MCF 10A (cell line): ENCODE data around the gene COX7A2L. TPM values are rescaled to one million over a fixed set of nuclear protein-coding genes. Genes with fewer than 3 reads are reported as not detected.

Experiments
- BruUV-seq: library from RNA; stranded (reverse); fragments of 400-500 nt; replicated peaks from 2 replicates; lab custom pipeline; 2021; lab: Mats Ljungman, UMichigan
- CTCF ChIA-PET: fragments of 300-600 bp; sonication (Branson Sonifier 250); formaldehyde crosslinking; extraction: SDS; loops from one replicate; lab custom pipeline; 2021; ENCODE audit warnings: antibody characterized with exemption, inconsistent platforms; lab: Yijun Ruan, JAX
- POLR2A ChIA-PET: fragments of 300-600, 350-650 bp; sonication (Branson Sonifier 250); formaldehyde crosslinking; extraction: SDS; loops from one replicate; lab custom pipeline; 2020; ENCODE audit warnings: antibody characterized with exemption, inconsistent platforms; lab: Yijun Ruan, JAX
- DNase-seq: peaks from one replicate; pipeline ENCODE4 v3.0.0-alpha.2; 2018; ENCODE audit not compliant: unreplicated experiment
- H3K27ac Mint-ChIP-seq: one replicate; pipeline ENCODE4 v1.8.0; 2022; ENCODE audit warnings: mild to moderate bottlenecking, low read depth, mixed read lengths; ENCODE audit not compliant: unreplicated experiment
- H3K27me3 Mint-ChIP-seq: one replicate; pipeline ENCODE4 v1.8.0; 2022; ENCODE audit warnings: mixed read lengths; ENCODE audit not compliant: insufficient read depth, unreplicated experiment
- H3K36me3 Mint-ChIP-seq: one replicate; pipeline ENCODE4 v1.8.0; 2022; ENCODE audit warnings: mild to moderate bottlenecking, moderate library complexity, mixed read lengths; ENCODE audit not compliant: insufficient read depth, unreplicated experiment
- H3K4me1 Mint-ChIP-seq: one replicate; pipeline ENCODE4 v1.8.0; 2022; ENCODE audit warnings: mixed read lengths; ENCODE audit not compliant: insufficient read depth, unreplicated experiment
- H3K4me3 Mint-ChIP-seq: one replicate; pipeline ENCODE4 v1.8.0; 2022; ENCODE audit warnings: mild to moderate bottlenecking, moderate library complexity, mixed read lengths; ENCODE audit not compliant: unreplicated experiment
- H3K9me3 Mint-ChIP-seq: one replicate; pipeline ENCODE4 v1.8.0; 2022; ENCODE audit warnings: mixed read lengths; ENCODE audit not compliant: unreplicated experiment
- CTCF ChIP-seq: fragments of 200-600 bp; IDR thresholded peaks from one replicate; pipeline ENCODE4 v1.8.0; 2022; ENCODE audit warnings: antibody characterized with exemption, mild to moderate bottlenecking; ENCODE audit not compliant: unreplicated experiment
- intact Hi-C: fragments of 100-400 bp; cut with micrococcal nuclease; formaldehyde crosslinking; loops from 2 replicates; pipeline ENCODE4 v1.14.1; 2022
- total RNA-seq: library from RNA; stranded (reverse); gene quantifications from 2 replicates; pipeline ENCODE4 v1.2.3, GENCODE V29; 2022

Gene COX7A2L
- total RNA-seq, 1 experiment from 2014 or later, result 190 TPM

GRCh38 chr2:42359304-42359964 is 1.6 kb downstream of the COX7A2L start:
- no peak for TF ChIP-seq CTCF
- H3K27me3 Mint-ChIP-seq, result no peaks in the 10 kb centered on the region
- H3K9me3 Mint-ChIP-seq, result no peaks in the 10 kb centered on the region
- POLR2A ChIA-PET, result interaction anchor here (0.6 to 5.8 kb wide), 16 partner anchors 9 to 1284 kb away, joined by 3 to 59 read pairs (median 4); no protein-coding TSS in a partner anchor
- DNase-seq, result no peak
- peak overlapping the region; percentile 79 for H3K4me3 Mint-ChIP-seq
- H3K4me1 Mint-ChIP-seq, result peaks cover 34% of the 10 kb centered on the region
- H3K27ac Mint-ChIP-seq, result peak overlapping the region; percentile 86
- BruUV-seq, result TSS peak; percentile 96
- peaks cover 26% of the 10 kb centered on the region for H3K36me3 Mint-ChIP-seq
- CTCF ChIA-PET, result interaction anchor here (0.6 to 1.7 kb wide), 5 partner anchors 30 to 491 kb away, joined by 3 to 7 read pairs (median 3); no protein-coding TSS in a partner anchor
- intact Hi-C loops, result no loop called here

- Mint-ChIP-seq H3K4me3 (no peak overlapping the region), H3K27me3 (no peaks in the 10 kb centered on the region), H3K27ac (no peak overlapping the region), H3K36me3 (peaks cover 54% of the 10 kb centered on the region), H3K4me1 (peaks cover 26% of the 10 kb centered on the region), H3K9me3 (no peaks in the 10 kb centered on the region)
- BruUV-seq, result no TSS peak
- intact Hi-C loops, result no loop called here
- no peak for TF ChIP-seq CTCF
- ChIA-PET POLR2A (interaction anchor here (1.5 kb wide), 1 partner anchor 11 kb away, joined by 6 read pairs; no protein-coding TSS in a partner anchor), CTCF (no interaction called here)
- DNase-seq, result no peak
Observed at GRCh38 chr2:42353792-42354429, 7.1 kb downstream of the COX7A2L start.

- Mint-ChIP-seq H3K4me1 (peaks cover 11% of the 10 kb centered on the region), H3K27me3 (no peaks in the 10 kb centered on the region), H3K27ac (no peak overlapping the region), H3K9me3 (no peaks in the 10 kb centered on the region), H3K4me3 (no peak overlapping the region), H3K36me3 (peaks cover 59% of the 10 kb centered on the region)
- no peak for DNase-seq
- no peak for TF ChIP-seq CTCF
- ChIA-PET POLR2A (interaction anchor here (1.6 kb wide), 1 partner anchor 8 kb away, joined by 4 read pairs; no protein-coding TSS in a partner anchor), CTCF (interaction anchor here (0.6 to 1.3 kb wide), 3 partner anchors 8 to 262 kb away, joined by 3 read pairs; no protein-coding TSS in a partner anchor)
- intact Hi-C loops, result no loop called here
- BruUV-seq, result no TSS peak
Observed at GRCh38 chr2:42351864-42352263, 9.2 kb downstream of the COX7A2L start.

- TSS peak; percentile 87 for BruUV-seq
- no peak for TF ChIP-seq CTCF
- Mint-ChIP-seq H3K36me3 (peaks cover 56% of the 10 kb centered on the region), H3K27ac (no peak overlapping the region), H3K9me3 (no peaks in the 10 kb centered on the region), H3K27me3 (no peaks in the 10 kb centered on the region), H3K4me1 (peaks cover 5% of the 10 kb centered on the region), H3K4me3 (no peak overlapping the region)
- no peak for DNase-seq
- POLR2A ChIA-PET, result interaction anchor here (0.9 to 1.0 kb wide), 2 partner anchors 9 to 122 kb away, joined by 3 read pairs; no protein-coding TSS in a partner anchor
- CTCF ChIA-PET, result interaction anchor here (0.6 to 1.1 kb wide), 2 partner anchors 209 to 497 kb away, joined by 3 read pairs; no protein-coding TSS in a partner anchor
- intact Hi-C loops, result no loop called here
Observed at GRCh38 chr2:42350434-42351063, 10.5 kb downstream of the COX7A2L start.
